Kidney epithelial cell (primary cell): ENCODE results near the gene KCNAB1. TPM values are rescaled to one million over a fixed set of nuclear protein-coding genes. Genes with fewer than 3 reads are reported as not detected.

Experiments
- DNase-seq: peaks from one replicate; pipeline ENCODE4 v3.0.0-alpha.2; 2010; ENCODE audit warnings: low read depth
- H3K27me3 ChIP-seq: 2 replicates; pipeline ENCODE4 v1.6.0; 2011; ENCODE audit warnings: low read length; ENCODE audit not compliant: control insufficient read depth, insufficient read depth
- H3K36me3 ChIP-seq: 2 replicates; pipeline ENCODE4 v1.5.1; 2011; ENCODE audit warnings: low read length; ENCODE audit not compliant: control insufficient read depth, insufficient read depth
- H3K4me3 ChIP-seq: 2 replicates; pipeline ENCODE4 v1.5.1; 2011; ENCODE audit warnings: low read depth, mild to moderate bottlenecking, control low read depth, low read length
- total RNA-seq: library from RNA; depleted of rRNA; stranded (reverse); fragments of >200 nt; gene quantifications from 2 replicates; pipeline ENCODE4 v1.2.3, GENCODE V29; 2015
- TF ChIP-seq, protein P1 (sequence below): IDR thresholded peaks from 2 replicates; pipeline ENCODE4 v1.5.1; 2011; ENCODE audit warnings: mild to moderate bottlenecking, moderate library complexity, low read length, control low read depth, inconsistent platforms; ENCODE audit not compliant: insufficient read depth, poor library complexity, severe bottlenecking

The KCNAB1 gene
- total RNA-seq, 1 donor from 2014 or later = not detected

DNA sequence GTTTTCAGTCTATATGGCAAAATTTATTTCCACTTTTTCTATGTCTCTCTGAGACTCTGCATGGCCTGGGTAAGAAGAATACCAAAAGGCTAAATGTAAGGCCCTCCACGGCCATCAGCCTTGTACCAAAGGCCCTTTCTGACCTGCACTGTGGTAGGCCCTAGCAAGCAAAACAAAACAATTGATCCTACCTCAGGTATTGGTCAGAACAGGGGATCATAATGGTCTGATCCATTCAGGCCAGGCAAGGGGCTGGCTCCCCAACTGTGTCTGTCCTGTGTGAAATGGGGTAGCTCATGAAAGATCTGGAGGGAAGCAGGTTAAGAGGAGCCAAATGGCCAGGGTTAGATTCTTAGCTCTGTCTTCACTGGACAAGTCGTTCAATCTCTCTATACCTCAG lies 253.3 kb downstream of the KCNAB1 start:
- DNase-seq = no peak
- H3K4me3 ChIP-seq = no peak overlapping the region
- TF ChIP-seq, protein P1, sequence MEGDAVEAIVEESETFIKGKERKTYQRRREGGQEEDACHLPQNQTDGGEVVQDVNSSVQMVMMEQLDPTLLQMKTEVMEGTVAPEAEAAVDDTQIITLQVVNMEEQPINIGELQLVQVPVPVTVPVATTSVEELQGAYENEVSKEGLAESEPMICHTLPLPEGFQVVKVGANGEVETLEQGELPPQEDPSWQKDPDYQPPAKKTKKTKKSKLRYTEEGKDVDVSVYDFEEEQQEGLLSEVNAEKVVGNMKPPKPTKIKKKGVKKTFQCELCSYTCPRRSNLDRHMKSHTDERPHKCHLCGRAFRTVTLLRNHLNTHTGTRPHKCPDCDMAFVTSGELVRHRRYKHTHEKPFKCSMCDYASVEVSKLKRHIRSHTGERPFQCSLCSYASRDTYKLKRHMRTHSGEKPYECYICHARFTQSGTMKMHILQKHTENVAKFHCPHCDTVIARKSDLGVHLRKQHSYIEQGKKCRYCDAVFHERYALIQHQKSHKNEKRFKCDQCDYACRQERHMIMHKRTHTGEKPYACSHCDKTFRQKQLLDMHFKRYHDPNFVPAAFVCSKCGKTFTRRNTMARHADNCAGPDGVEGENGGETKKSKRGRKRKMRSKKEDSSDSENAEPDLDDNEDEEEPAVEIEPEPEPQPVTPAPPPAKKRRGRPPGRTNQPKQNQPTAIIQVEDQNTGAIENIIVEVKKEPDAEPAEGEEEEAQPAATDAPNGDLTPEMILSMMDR = no peak

DNA sequence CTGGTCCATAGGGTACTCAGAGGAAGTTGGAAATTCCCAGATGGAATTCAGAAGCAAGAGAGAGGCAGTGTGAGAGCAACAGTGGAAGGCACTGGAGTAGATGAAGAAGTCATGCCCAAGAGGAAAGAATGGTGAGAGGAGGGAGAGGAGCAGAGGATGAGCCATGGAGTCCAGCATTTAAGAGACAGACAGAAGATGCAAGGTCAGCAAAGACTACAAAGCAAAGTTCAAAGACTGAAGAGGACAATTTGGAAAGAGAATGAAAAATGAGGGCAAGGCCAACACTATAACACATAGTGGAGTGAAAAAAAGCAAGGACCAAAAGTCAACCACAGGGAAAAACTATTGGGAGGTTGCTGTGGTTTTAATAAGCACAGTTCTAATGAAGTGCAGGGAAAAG lies 255.8 kb downstream of the KCNAB1 start:
- TF ChIP-seq, protein P1 = no peak
- no peak for DNase-seq
- H3K36me3 ChIP-seq = no peaks in the 10 kb centered on the region
- no peak overlapping the region for H3K4me3 ChIP-seq
- no peaks in the 10 kb centered on the region for H3K27me3 ChIP-seq

More for the DNA sequence above, 253.3 kb downstream of the KCNAB1 start:
- H3K27me3 ChIP-seq = no peaks in the 10 kb centered on the region
- H3K36me3 ChIP-seq = no peaks in the 10 kb centered on the region

DNA sequence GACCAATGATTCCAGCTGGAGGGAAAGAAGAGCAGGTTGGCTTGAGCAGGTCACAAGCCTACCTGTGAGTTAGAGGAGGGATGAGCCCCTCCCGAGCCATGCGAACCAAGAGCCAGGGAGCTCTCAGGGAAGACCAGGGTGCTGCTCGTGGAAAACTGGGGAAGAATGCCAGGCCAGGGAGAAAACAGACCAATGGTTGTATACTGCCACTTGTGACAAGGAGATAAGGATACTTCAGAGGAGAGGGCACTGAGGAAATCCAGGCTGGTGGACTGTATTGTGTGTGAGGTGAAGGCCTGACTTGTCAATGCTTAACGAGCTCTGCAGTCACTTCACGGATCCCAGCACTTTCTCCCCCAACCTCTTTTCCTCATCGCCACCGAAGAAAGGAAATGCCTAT lies 256.9 kb downstream of the KCNAB1 start:
- TF ChIP-seq, protein P1 = no peak
- no peak overlapping the region for H3K4me3 ChIP-seq
- no peak for DNase-seq
- no peaks in the 10 kb centered on the region for H3K36me3 ChIP-seq
- no peaks in the 10 kb centered on the region for H3K27me3 ChIP-seq

DNA sequence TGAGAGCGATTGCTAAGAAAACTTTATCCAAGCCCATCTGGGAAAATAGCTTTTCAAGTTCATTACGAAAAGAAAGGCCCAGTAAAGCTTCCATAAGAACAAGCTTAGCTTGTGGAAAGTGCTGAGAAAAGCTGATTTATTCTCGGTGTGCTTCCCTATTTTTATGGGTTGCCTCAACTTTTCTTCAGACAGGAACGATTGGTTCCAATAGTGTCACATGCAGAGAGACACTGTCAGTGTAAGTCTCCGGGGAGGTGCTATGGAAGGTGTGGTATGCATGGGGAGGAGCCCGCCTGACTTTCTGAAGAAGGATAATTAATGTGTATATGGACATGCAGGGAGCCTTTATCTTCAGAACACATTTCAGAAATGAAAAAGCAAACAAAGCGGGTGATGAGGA lies 257.3 kb downstream of the KCNAB1 start:
- Histone ChIP-seq H3K36me3 (no peaks in the 10 kb centered on the region), H3K4me3 (no peak overlapping the region), H3K27me3 (no peaks in the 10 kb centered on the region)
- no peak for DNase-seq
- TF ChIP-seq, protein P1 = no peak

DNA sequence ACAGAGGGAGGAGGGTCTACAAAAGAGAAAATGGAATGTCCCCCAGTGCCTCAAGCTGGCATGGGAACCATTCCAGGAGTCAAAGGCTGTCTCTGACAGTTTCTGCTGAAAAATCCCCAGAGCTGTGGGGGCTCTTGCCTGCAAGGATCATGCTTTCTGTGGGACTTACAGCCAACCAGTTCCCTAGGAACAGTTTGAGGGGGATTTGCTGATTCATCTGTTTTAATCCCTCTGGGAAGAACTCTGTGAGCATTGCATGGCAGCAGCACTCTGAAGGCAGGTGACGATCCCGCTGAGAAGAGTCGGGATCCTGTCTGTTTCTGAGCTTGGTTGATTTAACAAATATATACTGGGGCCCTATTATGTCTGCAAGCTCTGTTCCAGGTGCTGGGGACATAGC lies 258.5 kb downstream of the KCNAB1 start:
- Histone ChIP-seq H3K4me3 (no peak overlapping the region), H3K36me3 (no peaks in the 10 kb centered on the region), H3K27me3 (no peaks in the 10 kb centered on the region)
- TF ChIP-seq, protein P1 = no peak
- DNase-seq = no peak

DNA sequence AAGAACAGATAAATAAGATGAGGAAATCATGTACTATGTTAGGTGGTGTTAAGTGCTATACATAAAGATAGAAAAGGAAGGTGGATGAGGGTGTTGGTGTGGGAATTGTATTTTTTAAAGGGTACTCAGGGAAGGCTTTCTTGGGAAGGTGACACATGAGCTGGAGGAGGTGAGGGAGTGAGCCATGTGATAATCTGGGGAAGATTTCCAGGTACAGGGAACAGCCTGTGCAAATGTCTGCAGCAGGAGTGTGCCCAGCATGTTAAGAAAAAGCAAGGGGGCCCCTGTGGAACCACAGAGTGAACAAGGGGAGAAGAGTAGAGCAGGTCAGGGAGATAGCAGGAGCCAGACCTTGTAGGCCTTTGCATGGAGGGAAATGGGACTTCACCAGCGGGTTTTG lies 258.9 kb downstream of the KCNAB1 start:
- Histone ChIP-seq H3K36me3 (no peaks in the 10 kb centered on the region), H3K27me3 (no peaks in the 10 kb centered on the region), H3K4me3 (no peak overlapping the region)
- TF ChIP-seq, protein P1 = no peak
- no peak for DNase-seq
